NCI-H2081 treated with DMSO at 0.1 percent for 48 hours (cell line): ENCODE measurements around the gene SHROOM1.

Experiments used
- DNase-seq: peaks from one replicate; lab custom pipeline; 2025; lab: John Stamatoyannopoulos, UW

SHROOM1 gene

DNA sequence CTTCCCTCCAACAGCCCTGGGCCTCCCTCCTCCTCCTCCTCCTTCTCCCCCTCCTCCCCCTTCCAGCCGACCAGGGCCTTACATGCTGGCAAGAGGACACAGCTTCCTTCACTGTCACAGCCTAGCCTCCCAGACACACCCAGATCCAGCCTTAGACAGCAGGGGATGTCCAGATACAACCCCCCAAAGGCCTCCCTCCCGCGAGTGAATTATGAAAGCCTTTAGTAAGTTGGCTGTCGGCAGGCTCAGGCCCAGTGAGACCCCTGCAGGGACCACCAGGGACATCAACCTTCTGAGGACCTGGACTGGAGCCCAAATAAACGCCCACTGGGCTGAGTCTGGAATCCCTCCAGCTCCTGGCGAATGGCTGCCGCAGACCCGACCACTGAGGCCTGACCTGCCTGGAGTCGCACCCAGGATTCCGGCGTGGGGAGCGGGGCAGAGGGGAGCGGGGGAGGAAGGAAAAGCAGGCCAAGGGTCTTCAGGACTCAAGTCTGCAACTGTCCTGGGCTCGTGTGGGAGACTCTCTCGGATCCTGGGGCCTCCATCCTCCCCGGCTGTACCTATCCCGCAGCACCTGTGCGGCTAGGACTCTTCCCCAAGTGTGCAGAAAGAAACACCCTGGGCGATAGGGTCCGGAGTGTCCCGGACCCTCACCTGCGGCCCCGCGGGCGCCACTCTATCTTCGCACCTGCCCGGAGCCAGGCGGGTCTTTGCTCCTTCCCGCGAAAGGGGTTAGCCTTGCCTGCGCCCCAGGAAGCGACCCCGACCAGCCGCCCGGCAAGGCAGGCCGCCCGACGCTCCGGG is 54.1 kb downstream of the SHROOM1 start:
- DNase-seq = no peak

DNA sequence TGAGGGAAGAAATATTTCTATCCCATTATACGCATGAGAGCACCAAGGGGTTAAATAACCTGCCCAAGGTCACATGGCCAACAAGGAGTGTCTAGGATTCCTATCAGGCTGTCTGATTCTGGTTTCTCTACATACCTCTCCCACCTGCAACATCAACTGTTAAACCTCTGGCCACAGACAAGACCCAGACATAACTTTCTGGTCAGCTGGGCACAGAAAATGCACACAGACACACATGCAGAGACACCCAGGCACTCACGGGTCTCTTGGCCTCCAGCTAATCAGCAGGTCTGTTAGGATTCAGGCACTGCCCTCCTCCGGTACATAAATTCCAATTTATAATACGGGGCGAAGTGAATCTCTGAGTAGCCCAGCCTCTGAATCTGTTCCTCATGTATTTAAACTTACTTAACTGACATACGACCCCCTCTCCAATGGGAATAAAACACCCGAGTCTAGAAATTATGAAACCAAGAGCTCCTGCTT is 54.9 kb downstream of the SHROOM1 start:
- no peak for DNase-seq

DNA sequence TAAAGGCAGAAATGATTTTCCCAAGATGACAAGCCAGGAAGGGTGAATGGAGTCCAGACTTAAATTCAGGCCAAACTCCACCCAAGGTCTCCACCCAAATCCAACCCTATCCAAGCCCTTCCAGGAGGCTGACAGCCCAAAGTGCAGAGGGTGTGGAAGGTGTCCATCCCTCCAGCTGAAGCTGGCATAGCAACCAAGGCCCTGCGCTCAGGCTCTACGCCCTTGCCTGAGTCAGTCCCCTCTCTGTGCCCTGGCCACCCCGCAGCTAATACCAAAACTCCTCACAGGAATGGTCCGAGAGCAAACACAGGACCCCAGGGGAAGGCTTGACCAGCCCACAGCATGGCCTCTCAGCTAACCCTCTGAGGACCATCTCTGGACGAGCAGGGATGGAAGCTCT is 55.6 kb downstream of the SHROOM1 start:
- DNase-seq = no peak

- DNase-seq = no peak
Measured at GRCh38 chr5:132774406-132774805, 56.0 kb downstream of the SHROOM1 start.

- DNase-seq = no peak
Measured at GRCh38 chr5:132773601-132774355, 56.7 kb downstream of the SHROOM1 start.

- DNase-seq = no peak
Measured at GRCh38 chr5:132773114-132773513, 57.3 kb downstream of the SHROOM1 start.

- DNase-seq = no peak
Measured at GRCh38 chr5:132772291-132773070, 58.0 kb downstream of the SHROOM1 start.
